Endothelial cell of hepatic sinusoid (primary cell): ENCODE data around the gene CES1.
"Not testable (repeated sequence)": the region's sequence is repeated elsewhere in the genome, so short reads cannot be mapped to it uniquely, and the experiment has no call there.

ENCODE experiments used
- in situ Hi-C: cut with HindIII; loops from 2 replicates; pipeline ENCODE4 v1.10.0; 2017; ENCODE audit warnings: low sequenced_read_pairs

The CES1 gene

GRCh38 chr16:55832773-55833691 is at the start of gene CES1:
Gene CES1 (minus strand): TSS chr16:55833096. CDS start chr16:55833055, 41 bp downstream.
- in situ Hi-C loops: loop anchor here (25.0 kb wide), 2 partner anchors 171 to 396 kb away; partner anchors contain the start of gene SLC6A2

- in situ Hi-C loops: no loop called here
Observed at GRCh38 chr16:55876854-55877253, 44.0 kb upstream of the CES1 start.

- in situ Hi-C loops: no loop called here
Observed at GRCh38 chr16:55875273-55875672, 42.4 kb upstream of the CES1 start, which contains the start of gene CES5A. Gene CES5A (minus strand): TSS chr16:55875373. CDS start chr16:55875221, 152 bp downstream.

- in situ Hi-C loops: no loop called here
Observed at GRCh38 chr16:55873122-55873521, 40.2 kb upstream of the CES1 start.

DNA sequence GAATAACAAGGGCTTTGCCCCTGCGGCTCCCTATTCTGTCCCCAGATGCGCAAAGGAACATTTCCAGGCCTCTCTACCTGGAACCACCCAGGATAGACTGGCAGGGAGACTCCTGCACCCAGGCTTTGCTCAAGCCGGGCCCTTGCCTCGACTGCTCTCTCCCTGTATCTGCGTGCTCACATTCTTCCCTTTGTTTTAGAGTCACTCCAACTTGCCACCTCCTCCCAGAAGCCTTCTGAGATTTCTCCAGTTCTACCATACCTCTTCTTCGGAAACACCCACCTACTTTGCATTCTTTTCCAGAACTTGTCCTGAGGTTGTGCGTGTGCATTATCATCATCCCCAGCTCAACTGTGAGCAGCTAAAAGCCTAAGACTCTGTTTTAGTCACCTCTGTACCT is 39.2 kb upstream of the CES1 start:
- in situ Hi-C loops: no loop called here

DNA sequence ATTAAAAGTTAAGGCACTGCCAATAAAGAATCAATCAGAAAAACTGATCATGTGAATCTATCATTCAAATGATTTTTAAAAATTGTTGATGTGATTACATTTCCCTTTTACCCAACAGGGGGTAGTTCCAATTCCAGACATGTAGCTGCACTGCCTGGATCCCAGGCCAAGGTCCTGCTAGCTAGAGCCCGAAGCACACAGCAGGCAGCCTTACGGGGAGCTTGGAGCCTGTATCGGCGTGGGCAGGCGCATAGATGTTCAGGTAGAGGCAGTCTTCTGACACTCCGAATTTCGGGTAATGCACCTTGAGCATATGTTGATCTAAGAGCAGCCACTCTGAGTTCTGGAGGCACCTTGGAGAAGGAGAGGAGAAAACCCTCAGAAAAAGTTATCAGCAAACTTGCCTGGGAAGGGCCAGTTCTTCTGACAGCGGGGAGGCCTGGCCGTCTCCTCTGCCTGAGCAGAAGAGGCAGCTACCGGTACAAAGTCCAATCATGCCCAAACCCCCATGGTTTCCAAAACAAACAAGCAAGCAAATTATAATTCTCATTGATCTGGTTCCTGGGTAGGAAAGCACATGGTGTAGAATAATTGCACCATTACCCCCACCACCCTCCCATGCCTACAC is 38.6 kb upstream of the CES1 start:
- in situ Hi-C loops: no loop called here

DNA sequence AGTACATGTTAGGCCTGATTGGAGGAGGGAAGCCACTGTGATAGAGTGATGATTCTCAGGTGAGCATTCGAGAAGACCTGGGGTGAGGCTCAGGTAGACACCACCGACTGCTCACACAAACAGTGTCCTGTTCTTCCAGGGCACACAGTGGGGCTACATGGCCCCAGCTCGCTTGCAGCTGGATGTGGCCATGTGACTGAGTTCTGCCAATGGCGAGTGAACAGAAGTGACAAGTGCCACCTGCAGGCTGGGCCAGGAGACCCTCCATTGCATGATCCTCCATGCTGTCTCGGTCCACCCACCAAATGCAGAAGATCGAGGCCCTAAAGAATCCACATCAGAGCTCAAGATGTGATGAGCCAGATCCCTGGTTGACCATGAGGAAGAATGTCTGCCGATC is 36.1 kb upstream of the CES1 start:
- in situ Hi-C loops: no loop called here

DNA sequence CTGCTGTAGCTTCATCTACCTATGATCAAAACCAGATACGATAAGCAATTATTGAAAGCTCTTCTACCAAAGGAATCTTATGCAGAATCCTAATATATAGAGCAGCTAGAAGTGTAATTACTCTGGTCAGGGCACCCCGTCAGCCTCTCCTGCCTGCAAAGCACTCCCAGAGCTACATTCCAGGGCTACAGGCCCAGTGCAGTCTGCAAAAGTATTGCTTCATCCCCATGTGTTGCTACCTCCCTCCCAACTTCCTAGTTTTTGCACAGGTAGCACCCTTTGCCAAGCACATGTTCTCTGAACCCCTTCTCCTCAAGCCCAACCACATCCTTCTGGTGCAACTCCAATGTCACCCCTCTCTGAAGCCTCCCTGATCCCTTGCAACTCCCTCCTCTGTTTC is 35.2 kb upstream of the CES1 start:
- in situ Hi-C loops: no loop called here

DNA sequence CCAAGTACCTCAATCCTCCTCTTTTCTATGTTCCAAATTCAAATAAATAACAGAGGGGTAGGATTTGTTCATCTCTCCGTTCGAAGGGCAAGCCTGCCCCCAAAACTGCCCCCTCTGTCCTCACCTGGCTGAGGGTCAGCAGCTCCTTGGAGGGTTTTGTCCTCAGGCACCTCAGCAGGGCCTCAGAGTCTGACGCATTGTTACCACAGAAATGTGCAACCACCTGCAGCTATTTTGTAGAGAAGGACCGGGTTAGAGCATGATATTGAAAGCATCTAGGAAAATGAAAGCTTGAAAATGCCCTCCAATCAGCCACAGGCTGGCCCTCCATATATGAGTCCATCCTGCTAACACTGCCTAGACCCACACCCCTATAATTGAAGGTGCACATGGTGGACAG is 28.4 kb upstream of the CES1 start:
- in situ Hi-C loops: no loop called here

DNA sequence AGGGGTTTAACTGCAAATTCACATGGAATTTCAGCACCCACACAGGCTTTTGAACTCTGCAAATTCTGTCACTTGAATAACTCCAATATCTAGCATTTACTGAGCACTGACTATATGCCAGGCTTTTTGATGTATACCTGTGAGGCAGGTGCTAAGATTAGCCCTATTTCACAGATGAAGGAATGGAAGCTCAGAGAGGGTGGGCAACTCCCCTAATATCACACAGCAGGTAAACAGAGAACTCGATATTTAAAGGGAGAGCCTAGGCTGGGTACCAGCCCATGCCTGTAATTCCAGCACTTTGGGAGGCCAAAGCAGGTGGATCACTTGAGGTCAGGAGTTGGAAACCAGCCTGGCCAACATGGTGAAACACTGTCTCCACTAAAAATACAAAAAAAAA is 24.8 kb upstream of the CES1 start:
- in situ Hi-C loops: not testable (repeated sequence)

DNA sequence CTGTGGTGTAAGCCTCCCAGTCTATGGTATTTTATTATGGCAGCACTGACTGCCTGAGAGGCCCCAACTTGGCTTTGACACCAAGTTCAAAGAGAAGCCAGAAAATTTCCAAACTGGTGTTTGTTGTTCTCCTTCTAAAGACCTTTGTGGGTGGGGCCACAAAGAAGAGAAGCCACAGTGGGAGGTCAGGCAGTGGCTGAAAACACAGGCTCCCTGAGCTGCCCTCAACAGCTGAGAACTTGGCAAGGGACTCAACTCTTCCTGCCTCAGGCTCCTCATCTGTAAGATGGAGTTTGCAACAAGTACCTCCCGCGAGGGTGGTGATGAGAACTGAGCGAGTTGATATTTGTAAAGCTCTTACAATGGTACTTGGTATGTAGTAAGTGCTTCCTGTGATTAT is 24.1 kb upstream of the CES1 start:
- in situ Hi-C loops: no loop called here

- in situ Hi-C loops: no loop called here
Observed at GRCh38 chr16:55853114-55853513, 20.2 kb upstream of the CES1 start.

DNA sequence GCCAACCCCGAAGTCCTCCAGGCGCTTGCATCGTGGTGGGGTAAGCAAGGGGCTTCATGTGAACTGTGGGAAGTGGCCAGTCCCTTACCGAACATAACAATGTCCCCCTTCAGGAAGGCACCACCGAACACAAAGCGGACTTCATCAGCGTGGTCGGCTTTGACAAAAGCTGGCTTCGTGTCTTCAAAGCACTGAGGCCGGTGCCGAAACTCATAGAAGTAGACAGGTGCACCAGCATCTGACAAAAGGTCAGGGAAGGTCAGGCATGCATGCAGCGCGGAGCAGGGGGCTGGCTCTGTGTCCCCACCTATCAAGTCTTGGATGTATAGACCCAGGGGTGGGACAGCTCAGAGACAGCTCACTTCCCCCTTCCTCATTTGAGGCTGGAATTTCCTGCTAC is 16.6 kb upstream of the CES1 start:
- in situ Hi-C loops: loop anchor here (25.0 kb wide), 2 partner anchors 187 to 412 kb away; partner anchors contain the start of gene SLC6A2

- in situ Hi-C loops: loop anchor here (25.0 kb wide), 2 partner anchors 184 to 409 kb away; partner anchors contain the start of gene SLC6A2
Observed at GRCh38 chr16:55846598-55847346, 13.9 kb upstream of the CES1 start.

DNA sequence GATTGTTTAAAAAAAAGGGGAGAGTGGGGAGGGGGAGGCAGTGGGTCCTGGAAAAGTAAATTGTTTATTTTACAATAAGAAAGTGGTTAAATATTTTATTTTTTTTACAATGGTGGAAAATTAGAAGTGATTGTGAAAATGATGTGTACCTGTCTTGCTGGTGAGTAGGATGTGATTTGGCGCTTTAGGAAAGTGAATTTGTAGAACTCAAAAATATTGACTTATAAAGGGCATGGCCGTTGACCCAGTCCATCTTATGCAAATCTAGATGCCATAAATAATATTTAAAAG is 10.2 kb upstream of the CES1 start:
- in situ Hi-C loops: loop anchor here (25.0 kb wide), 2 partner anchors 181 to 406 kb away; partner anchors contain the start of gene SLC6A2

GRCh38 chr16:55842369-55843104 is 9.6 kb upstream of the CES1 start:
- in situ Hi-C loops: loop anchor here (25.0 kb wide), 2 partner anchors 180 to 405 kb away; partner anchors contain the start of gene SLC6A2

- in situ Hi-C loops: loop anchor here (25.0 kb wide), 2 partner anchors 177 to 402 kb away; partner anchors contain the start of gene SLC6A2
Observed at GRCh38 chr16:55839115-55839514, 6.2 kb upstream of the CES1 start.

- in situ Hi-C loops: loop anchor here (25.0 kb wide), 2 partner anchors 174 to 399 kb away; partner anchors contain the start of gene SLC6A2
Observed at GRCh38 chr16:55836158-55836611, 3.3 kb upstream of the CES1 start.

GRCh38 chr16:55835581-55835980 is 2.7 kb upstream of the CES1 start:
- in situ Hi-C loops: loop anchor here (25.0 kb wide), 2 partner anchors 173 to 398 kb away; partner anchors contain the start of gene SLC6A2

DNA sequence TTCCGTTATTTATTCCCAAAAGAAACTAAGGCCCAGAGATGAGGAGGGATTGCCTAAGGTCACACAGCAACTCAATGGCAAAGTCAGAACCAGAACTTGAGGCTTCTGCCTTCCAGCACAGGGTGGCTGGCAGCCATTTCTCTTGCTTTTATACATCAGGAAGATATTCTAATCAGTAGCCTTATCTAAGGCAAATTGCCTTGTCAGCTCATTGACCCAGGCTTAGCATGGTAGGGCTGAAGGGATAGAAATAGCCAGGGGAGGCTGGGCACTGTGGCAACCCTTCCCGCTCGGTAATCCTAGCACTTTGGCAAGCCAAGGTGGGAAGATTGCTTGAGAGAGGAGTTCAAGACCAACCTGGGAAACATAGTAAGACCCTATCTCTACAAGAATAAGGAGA is 2.3 kb upstream of the CES1 start:
- in situ Hi-C loops: loop anchor here (25.0 kb wide), 2 partner anchors 173 to 398 kb away; partner anchors contain the start of gene SLC6A2
